GM12878 (cell line): ENCODE measurements around the gene PNRC1. TPM values are rescaled to one million over a fixed set of nuclear protein-coding genes. Genes with fewer than 3 reads are reported as not detected.

Experiments
- ATAC-seq: fragments of 200-7000 bp; cut with Tn5 transposase; 3 replicates; pipeline ENCODE4 v1.9.1; 2020; ENCODE audit warnings: mild to moderate bottlenecking, moderate library complexity
- BruUV-seq: library from RNA; stranded (reverse); fragments of 400-500 nt; replicated peaks from 2 replicates; lab custom pipeline; 2021; lab: Mats Ljungman, UMichigan
- CTCF ChIA-PET: fragments of 300-600 bp; sonication (Branson Sonifier 250); formaldehyde crosslinking; extraction: SDS; loops from one replicate; lab custom pipeline; 2021; ENCODE audit warnings: inconsistent platforms; lab: Yijun Ruan, JAX
- POLR2A ChIA-PET: fragments of 350-600 bp; formaldehyde crosslinking; extraction: SDS; loops from one replicate; lab custom pipeline; 2021; ENCODE audit warnings: inconsistent platforms; lab: Charles Lee
- RAD21 ChIA-PET: fragments of 300-600 bp; sonication (Branson Sonifier 250); formaldehyde crosslinking; loops from one replicate; lab custom pipeline; 2023; ENCODE audit warnings: antibody characterized with exemption; ENCODE audit not compliant: unreplicated experiment; lab: Charles Lee
- SMC1A ChIA-PET: fragments of 300-600 bp; sonication (Branson Sonifier 250); formaldehyde crosslinking; loops from one replicate; lab custom pipeline; 2023; ENCODE audit not compliant: unreplicated experiment, uncharacterized antibody; lab: Charles Lee
- DNase-seq: peaks from one replicate; pipeline ENCODE4 v3.0.0-alpha.2; 2011; ENCODE audit warnings: low read depth, low spot score
- FAIRE-seq: peaks from 3 replicates; lab custom pipeline; 2011; peaks lifted over from hg19 to GRCh38; lab: Jason Lieb, UNC
- H2AFZ ChIP-seq: 2 replicates; pipeline ENCODE4 v1.6.0; 2011; ENCODE audit warnings: low read depth, low read length, control low read depth; ENCODE audit not compliant: control insufficient read depth
- H3K27ac ChIP-seq: 2 replicates; pipeline ENCODE4 v1.5.1; 2011; ENCODE audit warnings: control low read depth; ENCODE audit not compliant: control insufficient read depth, insufficient read depth
- H3K27me3 ChIP-seq, 2 experiments: replicated peaks in 1 of 2; 2 replicates each; pipeline versions ENCODE4 v1.6.0 to v1.6.1; 2011; ENCODE audit warnings: low read length in 1 of 2; ENCODE audit not compliant: control insufficient read depth in 2 of 2, insufficient read depth in 2 of 2
- H3K36me3 ChIP-seq, 2 experiments: 2 replicates each; pipeline ENCODE4 v1.5.1; 2011; ENCODE audit warnings: low read length in 1 of 2; ENCODE audit not compliant: control insufficient read depth in 2 of 2, insufficient read depth in 2 of 2
- H3K4me1 ChIP-seq: 2 replicates; pipeline ENCODE4 v1.6.1; 2011; ENCODE audit warnings: mild to moderate bottlenecking, low read length, moderate library complexity, mixed read lengths; ENCODE audit not compliant: control insufficient read depth, insufficient read depth
- H3K4me2 ChIP-seq: 2 replicates; pipeline ENCODE4 v1.6.0; 2011; ENCODE audit warnings: control low read depth; ENCODE audit not compliant: control insufficient read depth, insufficient read depth
- H3K4me3 ChIP-seq: fragments of 200-600 bp; sonication (generic); 2 replicates; pipeline ENCODE4 v1.5.1; 2016
- H3K79me2 ChIP-seq: 2 replicates; pipeline ENCODE4 v1.6.0; 2011; ENCODE audit warnings: low read length; ENCODE audit not compliant: control insufficient read depth, insufficient read depth
- H3K9ac ChIP-seq: 2 replicates; pipeline ENCODE4 v1.8.0; 2011; ENCODE audit warnings: low read length, control low read depth, mixed read lengths; ENCODE audit not compliant: control insufficient read depth, insufficient read depth
- H3K9me3 ChIP-seq: replicated peaks from 3 replicates; pipeline ENCODE4 v1.5.1; 2011; ENCODE audit warnings: mild to moderate bottlenecking, low read length; ENCODE audit not compliant: control insufficient read depth, insufficient read depth
- H4K20me1 ChIP-seq: 2 replicates; pipeline ENCODE4 v1.6.0; 2011; ENCODE audit not compliant: control insufficient read depth, insufficient read depth
- BACH1 ChIP-seq: fragments of 450-650 bp; IDR thresholded peaks from 2 replicates; pipeline ENCODE4 v1.6.1; 2017; ENCODE audit warnings: mild to moderate bottlenecking, borderline replicate concordance
- CBX3 ChIP-seq: fragments of 200-600 bp; sonication (generic); IDR thresholded peaks from 2 replicates; pipeline ENCODE4 v1.6.1; 2016; ENCODE audit warnings: low read depth, borderline replicate concordance
- CHD1 ChIP-seq: IDR thresholded peaks from 2 replicates; pipeline ENCODE4 v1.6.1; 2012; ENCODE audit warnings: low read depth, low read length, improper control_type of control experiment
- CHD2 ChIP-seq: IDR thresholded peaks from 2 replicates; pipeline ENCODE4 v1.6.1; 2011; ENCODE audit warnings: low read depth, low read length, improper control_type of control experiment, borderline replicate concordance
- NFYB ChIP-seq: IDR thresholded peaks from 2 replicates; pipeline ENCODE4 v1.6.1; 2011; ENCODE audit warnings: low read depth, mild to moderate bottlenecking, low read length, improper control_type of control experiment, moderate library complexity; ENCODE audit not compliant: insufficient read depth
- PAX8 ChIP-seq: fragments of 450-650 bp; IDR thresholded peaks from 2 replicates; pipeline ENCODE4 v1.6.1; 2017; ENCODE audit warnings: mild to moderate bottlenecking, moderate library complexity
- RB1 ChIP-seq: fragments of 450-650 bp; formaldehyde crosslinking; IDR thresholded peaks from 2 replicates; pipeline ENCODE4 v1.6.1; 2017; ENCODE audit warnings: mild to moderate bottlenecking, borderline replicate concordance
- RCOR1 ChIP-seq: conservative IDR thresholded peaks from 2 replicates; pipeline ENCODE4 v1.6.1; 2012; ENCODE audit warnings: low read depth, low read length, improper control_type of control experiment
- SRF ChIP-seq, 2 experiments: IDR thresholded peaks; 2 replicates each; pipeline ENCODE4 v1.6.1; 2011; ENCODE audit warnings: low read depth in 2 of 2, low read length in 2 of 2, mild to moderate bottlenecking in 1 of 2, moderate library complexity in 1 of 2
- TARDBP ChIP-seq: IDR thresholded peaks from 2 replicates; pipeline ENCODE4 v1.6.1; 2016; ENCODE audit warnings: borderline replicate concordance
- ZBED1 ChIP-seq: IDR thresholded peaks from 2 replicates; pipeline ENCODE4 v1.6.1; 2016; ENCODE audit warnings: borderline replicate concordance
- ZZZ3 ChIP-seq: IDR thresholded peaks from 2 replicates; pipeline ENCODE4 v1.6.1; 2011; ENCODE audit warnings: low read depth; ENCODE audit not compliant: control insufficient read depth, insufficient read length
- WGBS: methylation state at CpG from one replicate; pipeline ENCODE4 v1.1.6; 2016; ENCODE audit warnings: low lambda C conversion rate; ENCODE audit not compliant: insufficient replicate concordance, insufficient coverage; ENCODE audit errors: missing lambda C conversion rate; 5-methylcytosine and 5-hydroxymethylcytosine counted together
- in situ Hi-C: fragments of 300-500 bp; cut with MboI; formaldehyde crosslinking; loops from 9 replicates; pipeline ENCODE4 v1.14.3; 2018; ENCODE audit warnings: mixed read lengths
- intact Hi-C: fragments of 100-400 bp; cut with micrococcal nuclease; formaldehyde crosslinking; loops from one replicate; pipeline ENCODE4 v1.14.2; 2022; ENCODE audit not compliant: unreplicated experiment
- polyA plus RNA-seq, 11 experiments: library from polyadenylated mRNA; depleted of rRNA in 4 of 11; unstranded in 6 of 11; stranded (reverse) in 5 of 11; fragments of >200 nt; fragmentation: Nextera tagmentation in 4 of 11; fragmentation: Illumina TruSeq in 1 of 11; extraction: Ambion mirVana in 4 of 11; extraction: Trizol in 1 of 11; gene quantifications; 1 replicate in 1 of 11; 2 replicates in 10 of 11; pipeline versions ENCODE4 v1.2.1 to v1.2.3, GENCODE V29; 2011 to 2016; ENCODE audit warnings: inconsistent platforms in 2 of 11, missing spikeins in 2 of 11, low read depth in 1 of 11
- total RNA-seq, 4 experiments: library from RNA; depleted of rRNA in 3 of 4; stranded (reverse); fragments of >200 nt in 3 of 4; fragmentation: Illumina TruSeq in 1 of 4; extraction: Trizol in 1 of 4; gene quantifications; 2 replicates each; pipeline versions ENCODE4 v1.2.1 to v1.2.3, GENCODE V29; 2013 to 2021
- TF ChIP-seq, protein P1 (sequence below): fragments of 450-650 bp; IDR thresholded peaks from 2 replicates; pipeline ENCODE4 v1.6.1; 2018; ENCODE audit warnings: mild to moderate bottlenecking, low read depth, moderate library complexity; ENCODE audit not compliant: partially characterized antibody

The PNRC1 gene
- total and polyA plus RNA-seq, 10 of the 15 experiments (the other 5 are each of a cell fraction or from before 2014, with no cell fraction given) = 7.6 to 66.0 (median 33.1) TPM

DNA sequence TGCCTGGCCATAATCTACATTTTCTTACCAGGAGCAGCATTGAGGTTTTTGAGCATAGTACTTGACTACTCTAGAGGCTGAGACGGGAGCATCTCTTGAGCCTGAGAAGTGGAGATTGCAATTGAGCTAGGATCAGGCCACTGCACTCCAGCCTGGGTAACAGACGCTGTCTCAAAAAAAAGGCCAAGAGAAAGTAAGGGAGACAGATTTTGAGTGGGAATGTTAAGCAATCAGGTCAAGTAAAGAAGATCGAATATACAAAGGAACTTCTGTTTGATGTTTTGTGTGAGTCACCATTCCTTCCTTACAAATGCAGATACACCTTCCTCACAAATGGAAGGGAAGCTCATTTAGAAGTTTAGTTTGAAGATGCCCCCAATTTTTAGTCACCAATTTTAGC is 4.4 kb downstream of the PNRC1 start:
- Histone ChIP-seq H2AFZ (no peak overlapping the region), H3K27me3 (no peaks in the 10 kb centered on the region), H3K27ac (no peak overlapping the region), H4K20me1 (peaks cover 3% of the 10 kb centered on the region; the same call in 1 of the 2 replicates), H3K36me3 (peaks cover 3 to 16% of the 10 kb centered on the region in 2 experiments), H3K4me1 (no peaks in the 10 kb centered on the region), H3K4me3 (no peak overlapping the region), H3K79me2 (peaks cover 46% of the 10 kb centered on the region), H3K9me3 (no peaks in the 10 kb centered on the region), H3K9ac (no peak overlapping the region), H3K4me2 (no peak overlapping the region)
- RAD21 ChIA-PET = interaction anchor here (2.4 kb wide), 1 partner anchor 61 kb away, joined by 8 read pairs; the partner anchor contains the start of gene PM20D2
- in situ Hi-C loops = no loop called here
- 75% methylated on average over 3 of the region's 3 CpGs for WGBS
- no peak for ATAC-seq
- DNase-seq = no peak
- TF ChIP-seq RCOR1 (no peak), BACH1 (0 out of 2 replicates have a peak, but pooled peaks have one; percentile 9)
- no TSS peak for BruUV-seq
- FAIRE-seq = no peak
- POLR2A ChIA-PET = interaction anchor here (0.5 to 1.3 kb wide), 2 partner anchors 21 to 60 kb away, joined by 3 to 6 read pairs; no protein-coding TSS in a partner anchor
- intact Hi-C loops = no loop called here
- SMC1A ChIA-PET = interaction anchor here (0.6 to 2.2 kb wide), 8 partner anchors 10 to 1208 kb away, joined by 3 to 8 read pairs (median 4); no protein-coding TSS in a partner anchor
- CTCF ChIA-PET = interaction anchor here (1.4 kb wide), 1 partner anchor 39 kb away, joined by 4 read pairs; no protein-coding TSS in a partner anchor

DNA sequence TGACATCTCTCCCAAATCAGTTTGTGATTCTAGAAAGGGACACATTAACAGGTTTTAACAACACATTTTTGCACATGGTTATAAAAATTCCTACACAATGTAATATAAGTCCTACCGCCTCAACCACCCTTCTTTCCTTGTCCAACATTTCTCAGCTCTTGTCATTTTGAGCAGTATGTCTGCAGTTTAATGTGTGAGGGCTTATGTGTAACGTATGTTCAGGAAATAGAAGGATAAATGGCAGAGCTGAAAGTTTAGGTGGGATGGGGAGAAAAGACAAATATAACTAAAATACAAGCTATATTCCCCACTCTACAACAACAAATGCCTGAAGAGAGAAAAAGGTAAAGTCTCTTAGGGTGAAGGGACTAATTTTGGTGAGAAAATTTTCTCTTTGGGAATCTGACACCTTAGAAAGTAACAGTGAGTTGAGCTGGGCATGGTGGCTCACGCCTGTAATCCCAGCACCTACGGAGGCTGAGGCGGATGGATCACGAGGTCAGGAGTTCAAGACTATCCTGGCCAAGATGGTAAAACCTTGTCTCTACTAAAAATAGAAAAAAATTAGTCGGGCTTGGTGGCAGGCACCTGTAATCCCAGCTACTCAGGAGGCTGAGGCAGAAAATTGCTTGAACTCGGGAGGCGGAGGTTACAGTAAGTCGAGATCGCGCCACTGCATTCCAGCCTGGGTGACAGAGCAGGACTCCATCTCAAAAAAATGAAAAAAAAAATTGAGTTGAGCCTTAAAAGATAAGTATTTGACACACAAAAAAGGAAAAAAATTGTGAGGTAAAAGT is 5.1 kb downstream of the PNRC1 start:
- H2AFZ ChIP-seq = no peak overlapping the region
- intact Hi-C loops (no loop called here), in situ Hi-C loops (no loop called here)
- no peak for DNase-seq
- no peak overlapping the region for H3K27ac ChIP-seq
- no peak overlapping the region for H3K4me2 ChIP-seq
- peaks cover 44% of the 10 kb centered on the region for H3K79me2 ChIP-seq
- no peak for FAIRE-seq
- ChIA-PET POLR2A (interaction anchor here (0.5 to 1.3 kb wide), 2 partner anchors 22 to 59 kb away, joined by 3 to 6 read pairs; no protein-coding TSS in a partner anchor), SMC1A (interaction anchor here (0.6 to 2.2 kb wide), 9 partner anchors 13 to 1207 kb away, joined by 3 to 8 read pairs (median 3); no protein-coding TSS in a partner anchor), RAD21 (interaction anchor here (1.1 to 2.4 kb wide), 3 partner anchors 60 to 103 kb away, joined by 3 to 8 read pairs (median 5); partner anchors contain the start of gene PM20D2), CTCF (interaction anchor here (1.4 to 2.8 kb wide), 2 partner anchors 38 to 103 kb away, joined by 4 to 9 read pairs; no protein-coding TSS in a partner anchor)
- 92% methylated on average over 12 of the region's 12 CpGs for WGBS
- no peaks in the 10 kb centered on the region for H3K4me1 ChIP-seq
- peaks cover 3 to 16% of the 10 kb centered on the region in 2 experiments for H3K36me3 ChIP-seq
- H3K9ac ChIP-seq = no peak overlapping the region
- H3K9me3 ChIP-seq = no peaks in the 10 kb centered on the region
- no TSS peak for BruUV-seq
- no peak for ATAC-seq
- H3K27me3 ChIP-seq = no peaks in the 10 kb centered on the region
- H3K4me3 ChIP-seq = no peak overlapping the region
- H4K20me1 ChIP-seq = peaks cover 3% of the 10 kb centered on the region; the same call in 1 of the 2 replicates
- TF ChIP-seq, protein P1, sequence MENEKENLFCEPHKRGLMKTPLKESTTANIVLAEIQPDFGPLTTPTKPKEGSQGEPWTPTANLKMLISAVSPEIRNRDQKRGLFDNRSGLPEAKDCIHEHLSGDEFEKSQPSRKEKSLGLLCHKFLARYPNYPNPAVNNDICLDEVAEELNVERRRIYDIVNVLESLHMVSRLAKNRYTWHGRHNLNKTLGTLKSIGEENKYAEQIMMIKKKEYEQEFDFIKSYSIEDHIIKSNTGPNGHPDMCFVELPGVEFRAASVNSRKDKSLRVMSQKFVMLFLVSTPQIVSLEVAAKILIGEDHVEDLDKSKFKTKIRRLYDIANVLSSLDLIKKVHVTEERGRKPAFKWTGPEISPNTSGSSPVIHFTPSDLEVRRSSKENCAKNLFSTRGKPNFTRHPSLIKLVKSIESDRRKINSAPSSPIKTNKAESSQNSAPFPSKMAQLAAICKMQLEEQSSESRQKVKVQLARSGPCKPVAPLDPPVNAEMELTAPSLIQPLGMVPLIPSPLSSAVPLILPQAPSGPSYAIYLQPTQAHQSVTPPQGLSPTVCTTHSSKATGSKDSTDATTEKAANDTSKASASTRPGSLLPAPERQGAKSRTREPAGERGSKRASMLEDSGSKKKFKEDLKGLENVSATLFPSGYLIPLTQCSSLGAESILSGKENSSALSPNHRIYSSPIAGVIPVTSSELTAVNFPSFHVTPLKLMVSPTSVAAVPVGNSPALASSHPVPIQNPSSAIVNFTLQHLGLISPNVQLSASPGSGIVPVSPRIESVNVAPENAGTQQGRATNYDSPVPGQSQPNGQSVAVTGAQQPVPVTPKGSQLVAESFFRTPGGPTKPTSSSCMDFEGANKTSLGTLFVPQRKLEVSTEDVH = peak; percentile 30
- TF ChIP-seq RB1 (no peak), CBX3 (no peak), CHD2 (no peak), CHD1 (no peak), TARDBP (0 out of 2 replicates have a peak, but pooled peaks have one; percentile 17), ZZZ3 (no peak), NFYB (no peak), ZBED1 (no peak), PAX8 (no peak), SRF (IDR thresholded peaks at IDR 0.05; ENCODE audit: low read depth in 2 of 2, low read length in 2 of 2) (no peak)
